Measurements from ENCODE around the gene LDHD. TPM values are rescaled to one million over a fixed set of nuclear protein-coding genes. Genes with fewer than 3 reads are reported as not detected.

Gene LDHD
- total and polyA plus RNA-seq, 2 of the 8 experiments (the other 6 are each of a cell fraction or from before 2014, with no cell fraction given), result 14.9 to 18.2 TPM

DNA sequence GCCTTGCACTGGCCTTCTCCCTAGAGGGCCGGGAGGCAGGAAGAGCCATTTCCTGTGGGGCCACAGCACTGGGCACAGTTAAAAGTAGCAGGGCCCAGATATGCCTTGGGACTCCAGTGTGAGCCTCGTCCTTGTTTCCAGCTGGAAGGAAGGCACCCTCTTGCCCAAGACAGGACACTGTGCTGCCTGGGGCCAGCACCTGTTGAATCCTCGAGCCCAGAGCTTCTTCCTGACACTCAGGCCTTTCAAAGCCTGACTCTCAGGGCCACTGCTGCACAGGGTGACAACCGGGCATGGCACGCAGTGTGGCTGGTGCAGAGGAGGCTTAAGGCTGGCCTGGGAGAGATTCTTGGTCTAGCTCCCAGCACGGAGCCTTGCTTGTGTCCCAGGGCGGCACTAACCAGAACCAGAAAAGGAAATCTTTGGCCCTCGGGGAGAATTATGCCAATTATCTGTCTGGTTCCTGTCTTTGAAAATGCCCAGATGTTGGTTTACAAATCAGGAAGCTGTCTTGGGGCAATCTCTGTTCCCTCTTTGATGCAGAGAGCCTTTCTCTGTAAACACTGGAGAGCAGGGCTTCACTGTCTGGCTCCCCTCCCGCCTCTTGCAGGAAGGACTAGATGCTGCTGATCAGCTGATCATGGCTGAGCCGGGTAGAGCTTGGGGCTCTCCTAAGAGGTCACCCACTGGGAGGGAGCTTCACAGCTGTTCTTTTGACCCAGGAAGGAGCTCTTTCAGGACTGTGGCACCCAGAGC lies 11.1 kb downstream of the LDHD start:
- Histone ChIP-seq H3K9ac (replicated peaks in 1 of 4; ENCODE audit: extremely low read depth in 1 of 4, low read depth in 3 of 4, low read length in 3 of 4) (no peak overlapping the region; a peak in 1 of 7 replicates), H2AK5ac (ENCODE audit: low read depth, low read length) (no peak overlapping the region), H2AFZ (ENCODE audit: low read length) (no peak overlapping the region), H3K23me2 (ENCODE audit: low read depth, low read length) (no peaks in the 10 kb centered on the region; the same call in 1 of the 2 replicates), H3K27ac (ENCODE audit: low read depth, low read length) (no peak overlapping the region), H3K9me3 (ENCODE audit: insufficient read depth in 2 of 2, low read depth in 1 of 2, low read length in 1 of 2) (no peaks in the 10 kb centered on the region), H2BK20ac (ENCODE audit: low read length) (no peak overlapping the region), H3K14ac (ENCODE audit: insufficient read length) (peak overlapping the region; percentile 61), H4K91ac (replicated peaks; ENCODE audit: insufficient read length, low read length) (no peak overlapping the region), H3K79me2 (ENCODE audit: control insufficient read depth in 1 of 2, insufficient read depth in 2 of 2, low read length in 2 of 2) (peaks cover 0 to 15% of the 10 kb centered on the region in 2 experiments; a peak in 1 of 4 replicates), H2BK15ac (ENCODE audit: low read length) (no peak overlapping the region), H3K23ac (ENCODE audit: insufficient read length) (no peak overlapping the region), H3K4ac (replicated peaks; ENCODE audit: insufficient read length, low read depth, low read length) (peak overlapping the region; percentile 4), H2BK12ac (ENCODE audit: low read depth, low read length) (no peak overlapping the region), H3K4me3 (ENCODE audit: extremely low read depth in 1 of 4, insufficient read depth in 2 of 4, low read depth in 3 of 4, low read length in 4 of 4) (no peak overlapping the region), H2BK120ac (replicated peaks; ENCODE audit: low read depth, low read length) (no peak overlapping the region), H3K18ac (ENCODE audit: extremely low read depth, low read length) (no peak overlapping the region), H3K4me2 (ENCODE audit: insufficient read depth in 1 of 2, low read depth in 2 of 2, low read length in 2 of 2) (no peak overlapping the region), H2BK5ac (ENCODE audit: low read depth, low read length) (peak overlapping the region; percentile 49), H3K36me3 (ENCODE audit: control insufficient read depth in 2 of 4, insufficient read depth in 4 of 4, low read length in 3 of 4) (peaks cover 0 to 4% (median 0%) of the 10 kb centered on the region in 4 experiments; a peak in 2 of 8 replicates), H3K56ac (replicated peaks; ENCODE audit: insufficient read length, low read depth, low read length) (no peak overlapping the region), H3K79me1 (ENCODE audit: low read depth, low read length) (peaks cover 9% of the 10 kb centered on the region), H4K20me1 (replicated peaks in 1 of 2; ENCODE audit: control insufficient read depth in 1 of 2, insufficient read depth in 2 of 2, low read length in 2 of 2) (peaks cover 2 to 8% of the 10 kb centered on the region in 2 experiments), H3K4me1 (replicated peaks in 1 of 4; ENCODE audit: control insufficient read depth in 3 of 4, insufficient read depth in 4 of 4, low read length in 3 of 4) (peaks cover 6 to 25% (median 16%) of the 10 kb centered on the region in 4 experiments), H4K8ac (ENCODE audit: extremely low read depth, insufficient read depth, low read length) (no peak overlapping the region), H3K27me3 (replicated peaks in 1 of 4; ENCODE audit: control insufficient read depth in 3 of 4, extremely low read depth in 1 of 4, insufficient read depth in 3 of 4, low read length in 3 of 4) (no peaks in the 10 kb centered on the region), H4K5ac (ENCODE audit: insufficient read length, low read depth, low read length) (peak overlapping the region; percentile 10)
- WGBS, 2 experiments (ENCODE audit: extremely low coverage in 1 of 2, insufficient coverage in 1 of 2, insufficient read length in 1 of 2, insufficient replicate concordance in 2 of 2, low coverage in 1 of 2, low lambda C conversion rate in 2 of 2, missing lambda C conversion rate in 1 of 2), result 97% methylated on average over 10 of the region's 10 CpGs; no CpG with 5 or more reads in 1 of the 2 experiments
- CTCF ChIA-PET (ENCODE audit: partially characterized antibody), result interaction anchor here (0.5 to 2.0 kb wide), 11 partner anchors 9 to 395 kb away, joined by 3 to 8 read pairs (median 3); partner anchors contain the start of gene ZNRF1
- POLR2A ChIA-PET (ENCODE audit: partially characterized antibody), result interaction anchor here (0.8 to 2.2 kb wide), 6 partner anchors 8 to 289 kb away, joined by 3 to 8 read pairs (median 5); partner anchors contain the start of genes LDHD and ZNRF1
- DNase-seq (ENCODE audit: low read depth in 1 of 2, low spot score in 2 of 2), result no peak
- FAIRE-seq, result no peak
- TF ChIP-seq GTF2F1 (IDR thresholded peaks at IDR 0.05; ENCODE audit: borderline replicate concordance, low read depth, low read length) (no peak), KDM5A (IDR thresholded peaks at IDR 0.05; ENCODE audit: low read length) (no peak), JUN (IDR thresholded peaks at IDR 0.05; ENCODE audit: low read depth, low read length) (no peak), RXRA (IDR thresholded peaks at IDR 0.05; ENCODE audit: insufficient read depth, low read depth, low read length) (no peak), CREB1 (IDR thresholded peaks at IDR 0.05) (no peak)

All from H1 (cell line).